Astrocyte (in vitro differentiated cells and primary cell): Measurements from ENCODE around the gene ABCA6.

Experiments used
- EZH2 ChIP-seq: IDR thresholded peaks from 2 replicates; pipeline ENCODE4 v1.6.1; 2012; ENCODE audit warnings: mild to moderate bottlenecking, low read length, inconsistent platforms; ENCODE audit not compliant: insufficient read depth
- TF ChIP-seq, protein P1 (sequence below): IDR thresholded peaks from 2 replicates; pipeline ENCODE4 v1.5.1; 2011; ENCODE audit warnings: low read depth, mild to moderate bottlenecking, inconsistent platforms, low read length, moderate library complexity; ENCODE audit not compliant: insufficient read depth

DNA sequence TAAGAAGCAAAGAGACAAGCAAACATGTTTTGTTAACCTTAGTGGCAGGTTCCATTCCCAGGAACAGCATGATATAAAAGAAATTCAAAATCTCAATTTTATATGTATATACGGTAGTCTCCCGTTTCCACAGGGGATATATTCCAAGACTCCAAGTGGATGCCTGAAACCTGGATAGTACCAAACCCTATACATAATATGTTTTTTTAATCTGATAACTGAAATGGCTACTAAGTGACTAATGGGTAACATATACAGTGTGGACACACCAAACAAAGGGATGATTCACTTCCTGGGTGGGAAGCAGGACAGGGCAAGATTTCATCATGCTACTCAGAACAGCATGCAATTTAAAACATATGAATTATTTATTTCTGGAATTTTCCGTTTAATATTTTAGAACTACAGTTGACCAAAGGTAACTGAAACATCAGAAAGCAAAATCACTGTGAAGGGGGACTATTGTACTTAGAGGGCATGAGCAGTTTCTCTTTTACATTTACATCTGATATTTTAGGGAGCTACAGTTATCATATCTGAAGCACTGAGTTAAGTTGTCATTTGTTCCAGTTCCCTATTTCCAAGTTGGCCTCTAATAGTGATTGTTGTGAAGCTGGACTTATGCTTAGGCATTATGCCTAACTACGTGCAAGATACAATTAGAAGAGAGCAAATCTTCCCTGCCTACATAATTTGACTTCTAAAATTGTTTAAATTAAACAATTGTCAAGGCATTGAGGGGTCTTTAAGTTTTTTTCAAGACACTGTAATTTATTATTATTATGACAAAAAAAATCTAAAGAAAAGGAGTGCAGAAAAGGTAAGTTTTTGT, 34.1 kb upstream of the ABCA6 start:
- TF ChIP-seq, protein P1, sequence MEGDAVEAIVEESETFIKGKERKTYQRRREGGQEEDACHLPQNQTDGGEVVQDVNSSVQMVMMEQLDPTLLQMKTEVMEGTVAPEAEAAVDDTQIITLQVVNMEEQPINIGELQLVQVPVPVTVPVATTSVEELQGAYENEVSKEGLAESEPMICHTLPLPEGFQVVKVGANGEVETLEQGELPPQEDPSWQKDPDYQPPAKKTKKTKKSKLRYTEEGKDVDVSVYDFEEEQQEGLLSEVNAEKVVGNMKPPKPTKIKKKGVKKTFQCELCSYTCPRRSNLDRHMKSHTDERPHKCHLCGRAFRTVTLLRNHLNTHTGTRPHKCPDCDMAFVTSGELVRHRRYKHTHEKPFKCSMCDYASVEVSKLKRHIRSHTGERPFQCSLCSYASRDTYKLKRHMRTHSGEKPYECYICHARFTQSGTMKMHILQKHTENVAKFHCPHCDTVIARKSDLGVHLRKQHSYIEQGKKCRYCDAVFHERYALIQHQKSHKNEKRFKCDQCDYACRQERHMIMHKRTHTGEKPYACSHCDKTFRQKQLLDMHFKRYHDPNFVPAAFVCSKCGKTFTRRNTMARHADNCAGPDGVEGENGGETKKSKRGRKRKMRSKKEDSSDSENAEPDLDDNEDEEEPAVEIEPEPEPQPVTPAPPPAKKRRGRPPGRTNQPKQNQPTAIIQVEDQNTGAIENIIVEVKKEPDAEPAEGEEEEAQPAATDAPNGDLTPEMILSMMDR, result no peak
- no peak for TF ChIP-seq EZH2
